NB4 (cell line): Measurements from ENCODE around the gene INPP1.

Experiments
- DNase-seq: peaks from one replicate; pipeline ENCODE4 v3.0.0; 2010; ENCODE audit warnings: low read depth
- H3K4me3 ChIP-seq: one replicate; pipeline ENCODE4 v1.5.1; 2011; ENCODE audit warnings: mild to moderate bottlenecking, low read depth, low read length, moderate library complexity
- MAX ChIP-seq: IDR thresholded peaks from 2 replicates; pipeline ENCODE4 v1.6.1; 2011; ENCODE audit warnings: low read depth, low read length
- MYC ChIP-seq: IDR thresholded peaks from 2 replicates; pipeline ENCODE4 v1.6.1; 2011; ENCODE audit warnings: low read depth, low read length
- POLR2A ChIP-seq: IDR thresholded peaks from 2 replicates; pipeline ENCODE4 v1.6.1; 2011; ENCODE audit warnings: mild to moderate bottlenecking; ENCODE audit not compliant: insufficient read length; ENCODE audit errors: extremely low read depth
- TF ChIP-seq, protein P1 (sequence below): IDR thresholded peaks from one replicate; pipeline ENCODE4 v1.5.1; 2012; ENCODE audit warnings: low read depth, low read length

Gene INPP1

DNA sequence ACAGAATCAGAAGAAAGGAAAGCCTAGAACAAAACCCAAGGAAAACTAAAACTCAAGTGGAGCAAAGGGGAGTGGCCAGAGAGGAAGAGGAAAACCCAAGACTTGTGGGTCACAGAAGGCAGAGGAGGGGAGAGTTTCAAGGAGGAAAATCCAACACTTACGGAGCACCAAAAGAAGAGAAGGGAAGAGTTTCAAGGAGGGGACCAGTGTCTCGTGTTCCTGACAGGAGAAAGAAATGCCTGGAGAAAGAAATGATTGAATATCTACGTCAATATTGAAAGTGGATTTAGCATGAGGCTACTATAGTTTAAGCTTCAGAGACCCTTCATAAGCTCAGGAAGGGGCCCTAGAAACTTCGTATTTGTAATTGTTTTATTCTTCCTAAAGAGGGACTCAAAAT, 63.4 kb downstream of the INPP1 start:
- no peak overlapping the region for H3K4me3 ChIP-seq
- TF ChIP-seq, protein P1, sequence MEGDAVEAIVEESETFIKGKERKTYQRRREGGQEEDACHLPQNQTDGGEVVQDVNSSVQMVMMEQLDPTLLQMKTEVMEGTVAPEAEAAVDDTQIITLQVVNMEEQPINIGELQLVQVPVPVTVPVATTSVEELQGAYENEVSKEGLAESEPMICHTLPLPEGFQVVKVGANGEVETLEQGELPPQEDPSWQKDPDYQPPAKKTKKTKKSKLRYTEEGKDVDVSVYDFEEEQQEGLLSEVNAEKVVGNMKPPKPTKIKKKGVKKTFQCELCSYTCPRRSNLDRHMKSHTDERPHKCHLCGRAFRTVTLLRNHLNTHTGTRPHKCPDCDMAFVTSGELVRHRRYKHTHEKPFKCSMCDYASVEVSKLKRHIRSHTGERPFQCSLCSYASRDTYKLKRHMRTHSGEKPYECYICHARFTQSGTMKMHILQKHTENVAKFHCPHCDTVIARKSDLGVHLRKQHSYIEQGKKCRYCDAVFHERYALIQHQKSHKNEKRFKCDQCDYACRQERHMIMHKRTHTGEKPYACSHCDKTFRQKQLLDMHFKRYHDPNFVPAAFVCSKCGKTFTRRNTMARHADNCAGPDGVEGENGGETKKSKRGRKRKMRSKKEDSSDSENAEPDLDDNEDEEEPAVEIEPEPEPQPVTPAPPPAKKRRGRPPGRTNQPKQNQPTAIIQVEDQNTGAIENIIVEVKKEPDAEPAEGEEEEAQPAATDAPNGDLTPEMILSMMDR: no peak
- TF ChIP-seq MAX: no peak
- TF ChIP-seq POLR2A: no peak
- no peak for TF ChIP-seq MYC
- no peak for DNase-seq

GRCh38 chr2:190407246-190407661, 63.9 kb downstream of the INPP1 start:
- DNase-seq: peak; percentile 55
- no peak overlapping the region for H3K4me3 ChIP-seq
- TF ChIP-seq, protein P1: no peak
- TF ChIP-seq POLR2A: no peak
- no peak for TF ChIP-seq MYC
- no peak for TF ChIP-seq MAX

DNA sequence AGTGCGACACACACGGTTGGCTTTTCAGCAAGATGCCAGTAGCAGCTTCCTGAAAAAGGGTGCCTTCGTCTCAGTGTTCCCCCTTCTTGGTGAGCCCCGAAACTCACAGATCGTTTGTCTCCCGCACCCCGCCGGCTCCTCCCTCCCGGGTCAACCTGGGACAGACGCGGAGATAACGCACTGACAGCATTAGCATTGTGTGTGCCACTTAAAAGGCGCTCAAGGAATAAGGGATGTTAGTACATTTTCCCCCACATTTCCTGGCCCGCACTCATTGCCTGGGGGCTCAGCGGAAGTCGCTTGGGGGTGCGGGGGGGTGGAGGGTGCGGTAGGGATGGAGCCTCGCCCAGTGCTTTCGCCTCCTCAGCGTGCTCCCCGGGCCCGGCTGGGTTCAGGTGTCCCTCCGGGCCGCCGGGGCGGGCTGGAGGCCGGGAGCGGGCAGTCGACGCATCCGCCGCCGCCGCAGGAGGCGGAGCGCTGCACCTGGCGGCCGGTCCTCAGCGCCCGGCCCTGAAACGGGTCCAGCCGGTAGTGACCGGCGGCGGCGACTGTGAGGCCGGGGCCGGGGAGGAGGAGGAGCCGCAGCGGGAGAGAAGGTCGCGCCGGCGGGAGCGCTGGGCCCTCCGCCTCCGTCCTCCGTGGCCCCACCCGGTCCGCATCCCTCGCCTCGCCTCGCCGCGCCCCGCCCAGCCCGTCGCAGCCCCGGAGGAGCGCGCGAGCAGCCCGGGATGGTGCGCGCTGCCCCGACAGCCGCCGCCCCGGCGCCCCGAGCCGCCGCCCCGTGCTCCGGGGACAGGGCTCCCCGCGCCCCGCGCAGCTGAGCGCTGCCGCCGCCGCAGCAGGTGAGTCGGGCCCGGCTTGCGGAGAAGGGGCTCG, 64.5 kb downstream of the INPP1 start, which contains the start of gene MFSD6:
MFSD6 (plus strand) TSS at position 694 of the 876 bp plus-strand sequence. CDS start 27,675 bp downstream, outside the sequence.
- TF ChIP-seq, protein P1: no peak
- TF ChIP-seq POLR2A (no peak), MAX (no peak), MYC (no peak)
- H3K4me3 ChIP-seq: peak within 1 kb of the TSS; percentile 50
- peak; percentile 44 for DNase-seq

- peak overlapping the region; percentile 50 for H3K4me3 ChIP-seq
- peak; percentile 71 for DNase-seq
- TF ChIP-seq MYC: no peak
- TF ChIP-seq, protein P1: no peak
- TF ChIP-seq MAX: no peak
- TF ChIP-seq POLR2A: no peak
These were observed 65.3 kb downstream of the INPP1 start for GRCh38 chr2:190408538-190409271.

DNA sequence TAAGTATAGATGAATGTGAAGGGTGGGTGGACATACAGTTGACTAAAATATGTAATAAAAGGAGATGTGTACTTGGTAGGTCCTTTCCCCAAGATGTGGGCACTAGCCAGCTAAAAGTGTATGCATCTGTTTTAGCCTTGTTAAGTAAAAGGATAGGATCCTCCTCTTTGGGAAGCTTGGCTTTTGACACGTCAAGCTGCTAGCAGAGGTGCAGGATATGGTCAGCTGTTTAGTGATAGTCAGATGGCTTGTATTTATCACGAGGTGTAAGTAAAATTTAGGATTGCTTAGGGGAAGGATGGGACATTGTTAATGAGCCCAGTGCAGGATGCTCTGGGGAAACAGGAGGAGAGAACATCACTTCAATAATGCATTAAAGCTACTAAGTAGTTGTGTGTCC, 66.2 kb downstream of the INPP1 start:
- DNase-seq: no peak
- no peak overlapping the region for H3K4me3 ChIP-seq
- no peak for TF ChIP-seq MAX
- TF ChIP-seq POLR2A: no peak
- no peak for TF ChIP-seq MYC

DNA sequence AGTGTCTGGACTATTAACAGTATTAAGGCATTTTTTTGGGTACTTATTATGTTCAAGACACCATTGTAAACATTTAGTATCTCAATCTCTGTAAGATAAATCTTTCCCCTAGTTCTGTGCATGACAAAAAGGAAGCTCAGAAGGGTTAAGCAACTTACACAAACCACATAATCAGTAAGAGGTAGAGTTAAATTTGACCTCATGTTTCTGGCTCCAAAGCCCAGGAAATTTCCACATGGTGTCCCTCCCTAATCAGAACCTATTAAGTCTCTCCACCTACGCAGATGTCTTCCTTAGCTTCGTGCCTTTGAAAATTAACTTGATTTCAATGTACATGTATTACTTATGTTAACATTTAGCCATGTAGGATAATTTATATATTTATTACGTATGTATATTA, 66.8 kb downstream of the INPP1 start:
- DNase-seq: peak; percentile 70
- H3K4me3 ChIP-seq: no peak overlapping the region
- TF ChIP-seq, protein P1: no peak
- TF ChIP-seq POLR2A (no peak), MAX (0 out of 2 replicates have a peak, but pooled peaks have one; percentile 28), MYC (0 out of 2 replicates have a peak, but pooled peaks have one; percentile 22)
